Esophagus squamous epithelium (tissue), 4 donors: ENCODE data around the gene TSC1.

ENCODE experiments used
- POLR2A ChIP-seq, 4 donors: fragments of 450-650 bp; IDR thresholded peaks; one replicate each; pipeline ENCODE4 v1.6.1; 2017; ENCODE audit warnings: antibody characterized with exemption in 4 of 4, mild to moderate bottlenecking in 4 of 4, moderate library complexity in 3 of 4
- TF ChIP-seq, protein P1 (sequence below), 6 experiments: fragments of 450-650 bp in 4 of 6; fragments of 200-600 bp in 2 of 6; sonication (generic) in 2 of 6; IDR thresholded peaks; one replicate each; pipeline ENCODE4 v1.5.1; 2016 to 2019; ENCODE audit warnings: antibody characterized with exemption in 6 of 6, mild to moderate bottlenecking in 4 of 6, moderate library complexity in 4 of 6

DNA sequence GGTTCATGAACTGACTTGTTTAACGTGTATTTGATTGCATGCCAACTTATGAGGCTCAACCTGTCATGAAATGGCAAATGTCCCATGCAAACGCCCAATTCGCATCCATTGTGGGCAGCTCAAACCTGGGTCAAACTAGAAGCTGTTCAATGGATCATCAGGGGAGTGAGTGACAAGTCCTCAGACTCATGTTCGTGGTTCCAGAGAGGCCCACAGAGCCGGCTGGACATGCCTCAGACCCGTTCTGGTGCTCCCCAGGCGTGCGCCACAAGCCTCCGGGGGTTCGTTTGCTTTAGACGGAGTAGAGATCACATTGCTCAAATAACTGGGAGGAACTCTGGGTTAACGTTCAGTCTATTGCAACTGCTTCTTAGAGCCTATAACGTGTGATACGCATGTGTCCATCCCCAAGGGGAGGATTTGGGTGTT, 49.1 kb upstream of the TSC1 start:
- no peak for TF ChIP-seq POLR2A (IDR thresholded peaks at IDR 0.05)
- TF ChIP-seq, protein P1, sequence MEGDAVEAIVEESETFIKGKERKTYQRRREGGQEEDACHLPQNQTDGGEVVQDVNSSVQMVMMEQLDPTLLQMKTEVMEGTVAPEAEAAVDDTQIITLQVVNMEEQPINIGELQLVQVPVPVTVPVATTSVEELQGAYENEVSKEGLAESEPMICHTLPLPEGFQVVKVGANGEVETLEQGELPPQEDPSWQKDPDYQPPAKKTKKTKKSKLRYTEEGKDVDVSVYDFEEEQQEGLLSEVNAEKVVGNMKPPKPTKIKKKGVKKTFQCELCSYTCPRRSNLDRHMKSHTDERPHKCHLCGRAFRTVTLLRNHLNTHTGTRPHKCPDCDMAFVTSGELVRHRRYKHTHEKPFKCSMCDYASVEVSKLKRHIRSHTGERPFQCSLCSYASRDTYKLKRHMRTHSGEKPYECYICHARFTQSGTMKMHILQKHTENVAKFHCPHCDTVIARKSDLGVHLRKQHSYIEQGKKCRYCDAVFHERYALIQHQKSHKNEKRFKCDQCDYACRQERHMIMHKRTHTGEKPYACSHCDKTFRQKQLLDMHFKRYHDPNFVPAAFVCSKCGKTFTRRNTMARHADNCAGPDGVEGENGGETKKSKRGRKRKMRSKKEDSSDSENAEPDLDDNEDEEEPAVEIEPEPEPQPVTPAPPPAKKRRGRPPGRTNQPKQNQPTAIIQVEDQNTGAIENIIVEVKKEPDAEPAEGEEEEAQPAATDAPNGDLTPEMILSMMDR (IDR thresholded peaks at IDR 0.05), result no peak
